Measurements from ENCODE around the gene P2RY14.

The P2RY14 gene

DNA sequence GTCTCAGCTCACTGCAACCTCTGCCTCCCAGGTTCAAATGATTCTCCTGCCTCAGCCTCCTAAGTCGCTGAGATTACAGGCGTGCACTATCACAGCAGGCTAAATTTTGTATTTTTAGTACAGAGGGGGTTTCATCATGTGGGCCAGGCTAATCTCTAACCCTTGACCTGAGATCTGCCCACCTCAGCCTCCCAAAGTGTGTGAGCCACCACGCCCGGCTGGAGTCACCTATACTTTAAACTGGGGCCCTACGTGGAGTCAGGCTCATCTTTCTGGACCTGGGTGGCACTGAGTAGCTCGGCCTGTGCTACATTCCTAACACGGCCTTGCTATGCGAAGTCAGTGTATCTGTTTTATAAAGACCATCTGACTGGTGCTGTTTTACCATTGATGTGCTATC, 81.1 kb downstream of the P2RY14 start:
- TF ChIP-seq TAF1 (IDR thresholded peaks at IDR 0.05; ENCODE audit: borderline replicate concordance, insufficient read depth, low read length) (no peak), POLR2AphosphoS5 (IDR thresholded peaks at IDR 0.05; ENCODE audit: low read depth, low read length) (no peak), SIN3A (IDR thresholded peaks at IDR 0.05; ENCODE audit: borderline replicate concordance, insufficient read depth, low read length) (no peak), FOXP2 (optimal IDR thresholded peaks at IDR 0.05; ENCODE audit: borderline replicate concordance, extremely low read depth, extremely low read length, insufficient read depth) (no peak)
- TF ChIP-seq, protein P1, sequence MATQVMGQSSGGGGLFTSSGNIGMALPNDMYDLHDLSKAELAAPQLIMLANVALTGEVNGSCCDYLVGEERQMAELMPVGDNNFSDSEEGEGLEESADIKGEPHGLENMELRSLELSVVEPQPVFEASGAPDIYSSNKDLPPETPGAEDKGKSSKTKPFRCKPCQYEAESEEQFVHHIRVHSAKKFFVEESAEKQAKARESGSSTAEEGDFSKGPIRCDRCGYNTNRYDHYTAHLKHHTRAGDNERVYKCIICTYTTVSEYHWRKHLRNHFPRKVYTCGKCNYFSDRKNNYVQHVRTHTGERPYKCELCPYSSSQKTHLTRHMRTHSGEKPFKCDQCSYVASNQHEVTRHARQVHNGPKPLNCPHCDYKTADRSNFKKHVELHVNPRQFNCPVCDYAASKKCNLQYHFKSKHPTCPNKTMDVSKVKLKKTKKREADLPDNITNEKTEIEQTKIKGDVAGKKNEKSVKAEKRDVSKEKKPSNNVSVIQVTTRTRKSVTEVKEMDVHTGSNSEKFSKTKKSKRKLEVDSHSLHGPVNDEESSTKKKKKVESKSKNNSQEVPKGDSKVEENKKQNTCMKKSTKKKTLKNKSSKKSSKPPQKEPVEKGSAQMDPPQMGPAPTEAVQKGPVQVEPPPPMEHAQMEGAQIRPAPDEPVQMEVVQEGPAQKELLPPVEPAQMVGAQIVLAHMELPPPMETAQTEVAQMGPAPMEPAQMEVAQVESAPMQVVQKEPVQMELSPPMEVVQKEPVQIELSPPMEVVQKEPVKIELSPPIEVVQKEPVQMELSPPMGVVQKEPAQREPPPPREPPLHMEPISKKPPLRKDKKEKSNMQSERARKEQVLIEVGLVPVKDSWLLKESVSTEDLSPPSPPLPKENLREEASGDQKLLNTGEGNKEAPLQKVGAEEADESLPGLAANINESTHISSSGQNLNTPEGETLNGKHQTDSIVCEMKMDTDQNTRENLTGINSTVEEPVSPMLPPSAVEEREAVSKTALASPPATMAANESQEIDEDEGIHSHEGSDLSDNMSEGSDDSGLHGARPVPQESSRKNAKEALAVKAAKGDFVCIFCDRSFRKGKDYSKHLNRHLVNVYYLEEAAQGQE (IDR thresholded peaks at IDR 0.05; ENCODE audit: insufficient read depth in 1 of 2, low read depth in 2 of 2, low read length in 2 of 2), result no peak

GRCh38 chr3:151196434-151196833, 81.9 kb downstream of the P2RY14 start:
- TF ChIP-seq POLR2AphosphoS5 (IDR thresholded peaks at IDR 0.05; ENCODE audit: low read depth, low read length), result no peak
- TF ChIP-seq SIN3A (IDR thresholded peaks at IDR 0.05; ENCODE audit: borderline replicate concordance, insufficient read depth, low read length), result no peak
- TF ChIP-seq FOXP2 (optimal IDR thresholded peaks at IDR 0.05; ENCODE audit: borderline replicate concordance, extremely low read depth, extremely low read length, insufficient read depth), result no peak
- TF ChIP-seq, protein P1 (IDR thresholded peaks at IDR 0.05; ENCODE audit: insufficient read depth in 1 of 2, low read depth in 2 of 2, low read length in 2 of 2), result no peak

DNA sequence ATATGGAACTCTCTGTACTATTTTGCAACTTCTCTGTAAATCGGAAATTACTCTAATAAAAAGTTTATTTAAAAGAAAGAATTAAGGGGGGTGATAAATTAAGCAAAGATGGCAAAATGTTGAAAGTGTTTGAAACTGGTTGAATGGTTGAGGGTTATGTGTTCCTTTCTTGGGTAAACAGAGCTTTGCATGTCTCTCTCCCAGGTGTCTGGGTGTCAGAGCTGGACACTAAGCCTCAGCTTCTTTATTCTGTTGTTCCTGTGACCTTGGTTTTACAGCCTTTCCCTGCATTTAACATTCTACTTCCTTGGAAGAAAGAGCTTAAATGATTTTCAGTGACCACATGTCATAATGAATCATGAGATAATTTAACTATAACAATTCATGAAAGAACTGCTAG, 82.5 kb downstream of the P2RY14 start:
- no peak for TF ChIP-seq FOXP2 (optimal IDR thresholded peaks at IDR 0.05; ENCODE audit: borderline replicate concordance, extremely low read depth, extremely low read length, insufficient read depth)
- TF ChIP-seq POLR2AphosphoS5 (IDR thresholded peaks at IDR 0.05; ENCODE audit: low read depth, low read length), result no peak
- no peak for TF ChIP-seq TAF1 (IDR thresholded peaks at IDR 0.05; ENCODE audit: borderline replicate concordance, insufficient read depth, low read length)

DNA sequence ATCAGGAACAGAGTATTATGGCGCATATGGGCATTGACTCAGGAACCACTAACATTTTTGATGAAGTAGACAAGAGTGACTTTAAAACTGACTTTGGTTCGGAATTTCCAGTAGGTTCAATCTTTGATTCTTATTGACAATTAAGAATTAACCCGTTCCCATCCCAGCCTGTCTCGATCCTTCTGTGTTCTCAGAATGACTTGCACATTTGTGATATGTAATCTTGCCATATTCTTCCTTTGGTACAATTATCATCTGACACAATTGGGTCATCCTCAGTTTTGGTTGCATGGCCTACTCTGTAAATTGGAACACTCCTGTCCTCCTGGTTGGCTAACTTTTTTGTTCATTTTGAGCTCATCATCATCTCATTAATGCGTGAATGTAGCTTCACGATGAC, 85.8 kb downstream of the P2RY14 start:
- TF ChIP-seq SIN3A (IDR thresholded peaks at IDR 0.05; ENCODE audit: borderline replicate concordance, insufficient read depth, low read length) (no peak), FOXP2 (optimal IDR thresholded peaks at IDR 0.05; ENCODE audit: borderline replicate concordance, extremely low read depth, extremely low read length, insufficient read depth) (no peak), POLR2AphosphoS5 (IDR thresholded peaks at IDR 0.05; ENCODE audit: low read depth, low read length) (no peak), TAF1 (IDR thresholded peaks at IDR 0.05; ENCODE audit: borderline replicate concordance, insufficient read depth, low read length) (no peak)
- TF ChIP-seq, protein P1 (IDR thresholded peaks at IDR 0.05; ENCODE audit: insufficient read depth in 1 of 2, low read depth in 2 of 2, low read length in 2 of 2), result no peak

DNA sequence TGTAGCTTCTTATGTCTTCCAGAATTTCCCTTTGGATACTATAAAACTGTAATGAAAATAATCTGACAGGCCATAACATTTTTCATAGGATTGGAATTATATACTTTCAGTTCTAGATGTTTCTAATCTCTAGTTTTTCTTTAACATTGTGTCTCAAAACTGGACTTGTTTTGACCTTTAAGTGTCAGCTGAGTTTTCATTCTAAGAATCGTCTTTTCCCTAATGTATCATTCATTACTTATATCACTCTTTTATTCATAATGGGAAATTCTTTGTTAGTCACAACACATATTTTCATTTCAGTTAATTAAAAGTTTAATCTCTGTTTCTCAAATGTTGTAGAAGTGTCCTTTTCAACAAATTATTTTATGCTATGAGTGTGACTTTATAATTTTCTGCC, 87.2 kb downstream of the P2RY14 start:
- TF ChIP-seq, protein P1 (IDR thresholded peaks at IDR 0.05; ENCODE audit: insufficient read depth in 1 of 2, low read depth in 2 of 2, low read length in 2 of 2), result no peak
- TF ChIP-seq TAF1 (IDR thresholded peaks at IDR 0.05; ENCODE audit: borderline replicate concordance, insufficient read depth, low read length) (no peak), POLR2AphosphoS5 (IDR thresholded peaks at IDR 0.05; ENCODE audit: low read depth, low read length) (no peak), SIN3A (IDR thresholded peaks at IDR 0.05; ENCODE audit: borderline replicate concordance, insufficient read depth, low read length) (no peak), FOXP2 (optimal IDR thresholded peaks at IDR 0.05; ENCODE audit: borderline replicate concordance, extremely low read depth, extremely low read length, insufficient read depth) (no peak)
